HG03103 (cell line): Measurements from ENCODE around the gene FBN2.

ENCODE experiments used
- ATAC-seq: cut with Tn5 transposase; IDR thresholded peaks from one replicate; pipeline ENCODE4 v1.9.1; 2021; ENCODE audit warnings: low read depth; ENCODE audit not compliant: unreplicated experiment

Gene FBN2

DNA sequence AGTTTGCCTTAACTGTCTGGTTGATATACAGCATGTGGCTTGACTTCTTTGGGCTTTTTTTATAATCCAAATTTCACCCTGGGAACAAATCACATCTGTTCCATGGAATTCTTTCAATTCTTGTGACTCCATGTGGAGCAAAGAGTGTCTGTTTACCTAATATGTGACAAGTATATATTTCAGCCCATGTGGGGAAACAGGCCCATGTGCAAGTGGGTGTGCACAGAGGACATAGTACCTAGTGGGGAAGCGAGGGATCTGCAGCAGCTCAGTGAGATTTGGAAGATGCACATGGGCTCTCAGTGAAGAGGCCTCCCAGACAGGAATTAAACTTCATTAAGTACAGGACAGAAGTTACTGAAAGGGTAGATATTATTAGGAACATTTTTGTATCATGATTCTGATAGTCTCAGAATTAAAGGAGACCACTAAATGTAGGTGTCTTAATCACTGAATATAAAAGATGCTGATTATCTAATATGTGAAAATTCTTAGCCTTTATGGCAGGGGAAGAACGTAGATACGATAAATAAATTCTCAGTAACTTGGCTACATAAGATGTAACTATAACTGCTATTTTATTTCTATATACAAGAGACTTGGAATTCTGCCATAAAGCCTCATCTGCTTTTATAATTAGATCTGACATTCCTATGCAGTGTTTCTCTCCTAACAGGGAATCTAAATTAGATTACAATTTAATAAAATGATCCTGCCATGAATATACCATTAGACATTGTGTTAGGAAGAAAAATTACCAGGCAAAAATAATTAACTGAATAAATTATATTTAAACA is 273.3 kb downstream of the FBN2 start:
- no peak for ATAC-seq

DNA sequence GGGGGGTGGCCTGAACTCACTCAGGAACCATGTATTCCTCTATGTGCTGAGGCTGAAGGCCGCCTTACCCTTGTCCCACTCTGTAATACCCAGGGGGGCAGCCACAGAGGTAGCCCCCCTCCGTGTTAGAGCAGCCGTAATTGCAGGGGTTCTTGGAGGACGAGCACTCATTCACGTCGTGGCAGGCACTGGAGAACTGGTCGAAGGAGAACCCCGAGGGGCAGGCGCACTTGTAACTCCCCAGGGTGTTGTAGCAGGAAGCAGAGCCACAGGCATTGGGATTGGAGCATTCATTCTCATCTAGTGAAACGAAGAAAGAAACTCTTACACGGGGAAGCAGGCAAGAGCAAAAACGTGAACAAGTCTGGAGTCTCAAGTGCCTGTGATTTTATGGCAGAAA is 274.7 kb downstream of the FBN2 start:
- no peak for ATAC-seq

DNA sequence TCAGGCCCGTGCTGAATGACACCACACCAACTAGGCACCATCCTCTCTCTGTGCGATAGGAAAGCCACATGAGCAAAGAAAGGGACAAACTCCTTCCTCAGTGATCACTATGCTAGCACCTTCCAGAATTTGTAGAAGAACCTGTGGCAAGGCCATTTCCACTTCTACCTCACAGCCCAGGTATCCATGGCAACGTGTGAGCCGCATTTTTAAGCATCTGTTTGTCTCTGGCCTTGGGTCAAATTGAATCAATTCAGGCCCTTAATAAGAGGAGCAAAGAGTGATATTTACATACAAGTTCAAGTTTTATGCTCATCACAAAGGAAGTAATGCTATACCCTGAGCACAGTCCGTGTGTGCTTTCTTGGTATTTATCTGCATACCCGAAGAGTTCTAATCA is 275.1 kb downstream of the FBN2 start:
- no peak for ATAC-seq

DNA sequence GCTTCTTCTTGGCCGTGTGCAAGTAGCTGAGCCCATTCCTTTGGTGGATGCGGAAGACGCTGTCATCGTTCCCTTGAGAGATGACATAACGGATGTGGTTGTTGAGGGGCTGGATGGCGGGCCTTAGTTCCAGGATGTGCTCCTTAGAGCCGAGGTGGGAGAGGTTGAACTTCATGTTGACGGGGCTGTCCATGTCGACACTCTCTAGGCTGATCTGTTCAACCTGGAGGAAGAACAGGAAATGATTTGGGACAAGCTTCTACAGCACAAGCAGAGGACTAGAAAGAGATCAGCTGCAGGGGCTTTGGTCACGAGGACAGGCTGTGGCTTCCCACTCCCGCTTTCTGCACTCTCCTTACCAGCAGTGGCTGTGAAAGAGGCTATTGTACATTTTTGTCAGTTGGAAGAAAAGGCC is 278.4 kb downstream of the FBN2 start:
- ATAC-seq = no peak

DNA sequence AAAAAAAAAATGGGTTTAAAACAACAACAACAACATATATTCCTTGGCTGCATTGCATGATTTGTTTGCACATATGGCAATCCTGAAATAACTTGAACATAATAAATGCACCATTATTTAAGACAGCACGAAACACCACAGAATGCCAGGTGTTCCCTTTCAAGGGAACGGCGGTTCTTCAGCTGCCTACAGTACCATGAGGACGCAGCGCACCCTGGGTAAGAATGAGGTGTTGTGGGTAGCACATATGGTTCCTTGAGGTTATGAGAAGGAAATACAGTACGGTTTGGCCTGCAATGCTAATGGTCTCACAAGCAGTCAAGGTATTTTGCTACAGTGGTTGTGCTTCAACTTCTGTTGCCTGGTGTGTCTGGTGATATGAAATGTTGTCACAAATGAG is 279.7 kb downstream of the FBN2 start:
- no peak for ATAC-seq

DNA sequence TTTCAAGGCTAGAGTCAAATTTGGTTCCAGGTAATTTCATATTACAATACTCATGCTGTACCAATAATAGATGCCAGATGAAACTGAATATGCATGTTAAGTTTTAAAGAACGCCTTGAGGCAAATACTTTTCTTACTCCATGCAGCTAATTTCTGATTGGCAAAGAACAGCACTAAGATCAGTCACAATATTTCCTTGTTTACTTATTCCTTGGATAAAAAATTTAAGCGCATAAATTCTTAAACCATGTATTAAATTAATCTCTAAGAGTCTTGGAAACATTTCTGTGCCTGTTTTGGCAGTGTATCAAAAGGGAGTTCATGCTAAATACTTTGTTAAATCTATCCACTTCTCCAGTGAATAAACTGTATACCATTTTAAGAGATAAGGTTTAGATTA is 281.0 kb downstream of the FBN2 start:
- ATAC-seq = no peak

DNA sequence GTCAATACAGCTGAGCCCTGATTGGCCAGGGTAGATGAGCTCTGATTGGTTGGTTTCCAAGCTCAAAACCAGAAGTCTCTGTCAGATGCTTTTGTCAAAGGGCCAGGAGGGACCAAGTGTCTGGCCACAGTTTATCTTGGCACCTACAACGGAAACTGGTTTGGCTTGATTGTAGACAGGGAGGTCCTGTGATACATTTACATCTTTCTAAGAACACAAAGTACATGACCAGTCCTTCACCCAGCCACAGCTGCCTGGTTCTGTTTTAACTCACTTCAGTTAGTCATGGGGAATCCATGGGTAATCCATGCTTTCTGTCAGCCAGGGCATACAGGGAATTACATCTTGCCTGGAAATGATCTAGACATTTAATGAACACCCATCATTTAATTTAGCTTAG is 283.3 kb downstream of the FBN2 start:
- ATAC-seq = no peak

DNA sequence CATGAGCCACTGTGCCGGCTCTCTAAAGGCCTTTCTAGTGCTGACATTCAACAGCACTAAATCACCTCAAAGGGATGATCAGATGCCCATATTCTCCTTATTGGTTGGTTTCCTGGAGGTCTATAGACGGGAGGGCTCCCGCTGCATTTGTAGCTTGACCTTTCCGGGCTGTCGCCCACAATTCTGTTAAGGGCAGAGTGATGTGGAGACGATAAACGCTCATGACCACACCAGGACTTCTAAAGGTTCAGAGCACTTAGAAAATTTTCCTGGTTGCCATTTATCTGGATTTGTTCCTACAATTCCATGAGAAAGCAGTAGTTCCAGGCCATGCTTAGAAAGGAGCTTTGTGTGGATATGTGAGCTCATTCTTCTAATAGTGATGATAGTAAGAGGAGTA is 284.2 kb downstream of the FBN2 start:
- ATAC-seq = no peak

DNA sequence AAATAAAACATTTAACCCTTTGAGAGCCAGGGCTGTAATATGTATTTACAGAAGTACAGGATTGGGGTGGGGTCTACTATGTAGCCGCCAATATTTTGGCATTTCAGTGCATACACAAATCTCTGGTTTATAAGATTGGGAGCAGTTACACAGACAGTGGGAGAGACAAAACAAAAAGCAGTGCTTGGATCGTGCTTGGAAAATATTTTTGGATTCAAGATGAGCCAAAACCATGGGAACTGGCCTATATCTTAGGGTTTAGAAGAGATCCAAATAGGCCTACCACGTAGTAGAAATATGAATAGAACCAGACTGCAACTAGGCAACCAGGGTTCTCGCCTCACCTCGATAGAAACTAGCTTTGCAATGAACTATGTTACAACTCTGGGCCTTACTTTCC is 284.9 kb downstream of the FBN2 start:
- no peak for ATAC-seq

DNA sequence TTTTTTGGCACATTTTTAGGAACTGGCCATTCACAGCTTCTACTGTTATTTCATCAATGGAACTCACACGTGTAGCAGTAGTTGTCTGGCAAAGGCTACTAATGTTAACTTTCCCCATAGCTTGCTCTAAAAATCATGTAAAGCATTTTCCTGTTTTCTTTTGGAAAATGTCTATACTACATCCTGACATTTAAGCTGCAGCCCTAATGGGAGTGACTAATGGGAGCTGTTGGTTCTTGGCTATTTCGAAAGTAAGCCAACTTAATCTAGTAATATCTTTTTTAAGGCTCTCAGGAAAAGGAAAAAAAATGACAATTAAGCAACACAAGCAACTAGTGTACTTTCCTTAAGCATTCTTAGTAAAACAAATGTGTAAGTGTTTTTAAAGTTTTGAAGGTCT is 285.3 kb downstream of the FBN2 start:
- ATAC-seq = no peak

DNA sequence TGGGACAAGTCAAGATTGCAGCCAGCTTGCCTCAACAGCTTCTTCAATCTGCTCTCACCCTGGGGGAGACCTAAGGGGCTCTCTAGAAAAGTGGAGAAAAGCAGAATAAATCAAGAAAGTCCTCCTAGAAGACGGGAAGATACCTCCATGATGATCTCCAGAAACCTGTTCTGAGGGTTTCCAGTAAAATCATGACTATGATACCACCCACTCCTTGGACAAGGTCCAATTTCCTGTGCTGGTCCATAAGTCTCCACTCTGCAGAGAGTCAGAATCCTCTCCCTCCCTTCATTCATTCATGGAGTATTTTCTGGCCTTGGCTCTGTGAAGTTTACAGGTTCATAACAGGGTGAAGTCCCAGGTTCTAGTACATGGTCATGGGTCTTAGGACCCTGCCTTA is 285.8 kb downstream of the FBN2 start:
- ATAC-seq = no peak

DNA sequence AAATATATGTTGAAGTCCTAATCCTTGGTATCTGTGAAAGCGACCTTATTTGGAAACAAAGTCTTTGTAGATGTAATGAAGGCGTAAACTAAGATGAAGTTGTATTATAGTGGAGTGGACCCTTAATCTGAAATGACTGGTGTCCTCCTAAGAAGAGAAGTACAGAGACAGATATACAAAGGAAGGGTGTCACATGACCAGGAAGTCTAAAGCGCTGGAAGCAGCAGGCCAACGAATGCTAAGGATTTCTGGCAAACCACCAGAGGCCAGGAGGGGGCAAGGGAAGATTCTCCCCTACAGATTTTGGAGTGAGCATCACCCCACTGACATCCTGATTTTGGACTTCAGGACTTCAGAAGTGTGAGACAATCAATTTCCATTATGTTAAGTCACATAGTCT is 292.1 kb downstream of the FBN2 start:
- ATAC-seq = no peak

DNA sequence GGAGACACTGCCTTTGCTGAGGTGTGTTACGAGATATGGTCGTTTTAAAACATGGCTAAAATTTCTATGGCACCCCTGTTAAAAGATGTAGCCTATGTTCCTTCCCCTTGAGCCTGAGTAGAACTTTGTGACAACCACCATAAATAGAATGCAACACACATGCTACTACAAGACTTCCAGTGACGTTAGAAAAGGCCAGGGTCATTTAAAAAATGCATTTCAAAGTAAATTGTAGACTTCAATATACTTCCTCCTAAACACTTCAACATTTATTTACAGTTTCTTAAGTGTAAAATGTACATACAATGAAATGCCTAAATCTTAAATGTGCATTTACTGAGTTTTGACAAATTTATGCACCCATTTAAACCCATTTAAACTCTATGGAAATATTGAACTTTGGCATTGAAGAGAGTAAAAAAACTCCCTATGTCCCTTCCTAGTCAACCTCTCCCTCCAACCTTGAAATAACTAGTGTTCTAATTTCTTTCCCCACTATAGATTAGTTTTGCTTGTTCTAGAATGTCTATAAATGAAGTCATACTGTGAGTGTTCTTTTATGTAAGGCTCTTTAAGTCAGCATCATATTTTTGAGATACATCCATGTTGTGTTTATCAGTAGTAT is 294.0 kb downstream of the FBN2 start:
- ATAC-seq = no peak

DNA sequence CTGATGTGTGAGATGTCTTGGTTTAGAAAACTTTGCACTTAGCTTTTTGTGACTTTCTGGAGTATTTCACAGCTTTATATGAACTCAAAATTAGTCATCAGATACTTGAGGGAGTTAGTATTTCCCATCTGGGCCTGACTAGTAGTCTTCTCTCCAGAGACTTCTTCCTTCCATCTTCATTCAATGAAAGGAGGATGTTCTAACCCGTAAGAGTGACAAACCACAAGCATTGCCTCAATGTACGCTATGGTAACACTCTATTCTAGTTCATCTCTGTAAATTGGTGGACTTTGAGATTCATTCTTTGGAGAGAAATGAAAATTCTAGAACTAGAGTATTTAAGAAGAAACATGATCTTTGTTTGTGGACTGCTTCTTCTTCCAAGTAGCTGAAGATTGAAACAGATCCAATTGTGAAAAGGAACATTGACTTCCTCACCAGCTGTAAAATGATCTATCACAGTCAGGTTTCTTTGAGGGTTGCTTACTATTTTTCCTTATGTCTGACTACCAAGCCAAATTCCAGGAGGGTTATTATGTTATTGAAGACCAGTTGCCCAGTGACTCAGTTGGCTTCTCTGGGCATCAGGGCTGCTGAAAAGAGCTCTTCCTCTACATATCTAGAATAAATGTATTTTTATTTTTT is 296.9 kb downstream of the FBN2 start:
- no peak for ATAC-seq

DNA sequence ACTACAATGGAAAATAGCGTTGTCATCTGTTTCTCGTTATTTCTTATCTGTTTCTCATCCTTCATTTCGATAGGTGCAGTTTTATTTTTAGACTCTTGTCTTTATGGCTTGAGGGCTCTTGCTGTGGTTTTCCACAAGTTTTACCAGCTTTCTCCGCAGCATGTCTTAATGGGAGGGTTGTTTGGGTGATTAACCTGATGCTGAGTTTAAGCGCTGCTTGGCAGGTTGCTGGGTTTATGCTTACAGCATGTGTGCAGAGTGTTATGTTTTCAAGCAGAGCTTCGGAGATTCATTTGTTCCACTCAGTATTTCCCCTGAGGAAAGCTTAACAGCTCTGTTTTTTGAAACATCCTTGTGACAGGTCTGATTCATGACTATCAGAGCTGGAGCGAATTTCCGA is 300.5 kb downstream of the FBN2 start:
- ATAC-seq = no peak

DNA sequence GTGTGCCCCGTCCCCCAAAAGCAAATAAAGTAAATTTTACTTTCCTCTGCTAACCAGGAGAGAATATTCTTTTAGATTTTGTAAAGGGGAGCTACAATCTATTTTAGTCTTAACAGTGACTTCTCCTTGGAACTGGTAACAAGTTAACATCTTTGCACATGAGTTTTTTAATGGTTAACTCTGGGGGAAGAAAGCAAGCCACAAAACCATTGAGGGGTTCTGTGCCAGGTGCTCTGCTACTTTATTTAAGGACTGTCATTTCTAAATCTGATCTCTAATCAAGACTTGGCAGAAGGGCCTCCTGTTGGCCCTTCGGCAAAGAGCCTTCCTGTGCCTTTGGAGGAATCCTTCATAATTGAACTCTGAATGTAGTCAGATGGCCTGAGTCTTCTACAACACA is 301.0 kb downstream of the FBN2 start:
- no peak for ATAC-seq

DNA sequence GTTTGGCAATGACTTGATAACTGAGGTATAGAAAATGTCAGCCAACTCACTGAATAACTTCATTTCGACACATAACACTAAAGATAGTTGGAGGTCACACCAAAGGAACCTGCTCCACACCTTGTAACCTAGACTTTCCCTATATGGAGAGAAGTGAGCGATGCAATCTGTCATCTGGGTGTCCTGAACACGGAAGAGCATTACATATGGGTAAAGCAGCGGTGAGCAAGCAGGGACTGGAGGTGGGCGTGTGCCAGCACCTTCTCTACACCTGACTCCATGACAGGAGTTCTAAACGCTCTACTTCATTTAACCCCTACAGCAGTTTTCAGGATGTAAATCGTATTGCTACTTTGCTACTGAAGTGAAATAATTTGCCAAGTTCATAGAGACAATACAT is 301.7 kb downstream of the FBN2 start:
- no peak for ATAC-seq

DNA sequence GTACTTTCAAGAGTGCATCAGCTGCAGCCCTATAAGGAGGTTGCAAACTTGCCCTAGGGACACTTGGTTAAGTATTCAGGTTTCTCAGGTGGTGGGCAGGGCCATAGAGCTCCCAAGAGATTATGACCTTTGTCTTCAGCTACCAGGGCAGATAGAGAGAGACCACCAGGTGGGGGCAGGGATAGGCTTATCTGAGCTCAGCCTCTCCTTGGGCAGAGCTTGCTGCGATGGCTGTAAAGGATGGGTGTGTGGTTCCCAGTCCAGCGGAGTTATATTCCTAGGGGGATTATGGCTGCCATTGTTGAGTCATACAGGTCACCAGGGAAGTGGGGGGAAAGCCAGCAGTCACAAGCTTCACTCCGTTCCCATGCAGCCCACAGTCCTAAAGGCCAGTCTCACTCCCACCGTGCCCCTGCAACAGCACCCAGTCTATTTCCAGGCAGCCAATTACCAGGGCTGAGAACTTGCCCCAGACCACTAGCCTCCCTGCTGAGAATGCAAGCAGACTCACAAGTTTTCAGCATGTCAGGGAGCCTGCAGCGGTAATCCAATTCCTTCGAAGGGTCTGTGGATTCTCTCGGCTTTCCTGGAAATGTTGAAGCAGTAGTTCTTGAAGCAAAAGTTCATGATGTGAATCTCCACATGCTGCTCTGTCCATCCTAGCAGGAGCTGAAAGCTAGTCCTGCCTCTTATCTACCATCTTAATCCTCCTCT is 303.0 kb downstream of the FBN2 start:
- no peak for ATAC-seq

DNA sequence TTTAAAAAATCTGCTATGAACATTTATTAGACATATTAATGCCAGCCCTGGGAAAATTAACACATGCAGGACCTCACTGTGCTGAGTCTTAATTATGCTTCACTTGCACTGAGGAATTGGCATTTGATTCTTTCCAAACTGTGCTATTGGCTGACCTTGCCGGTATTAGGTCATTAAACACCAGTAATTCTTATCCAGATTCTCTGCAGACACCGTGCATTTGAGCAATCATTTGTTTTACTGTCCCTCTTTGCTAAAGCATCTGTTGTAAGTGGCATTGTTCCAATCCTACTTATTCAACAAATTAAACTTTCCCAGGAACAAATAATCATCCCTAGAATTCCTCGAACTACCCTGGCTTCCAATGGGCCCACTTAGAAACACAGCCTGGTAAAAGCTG is 309.5 kb downstream of the FBN2 start:
- ATAC-seq = no peak

DNA sequence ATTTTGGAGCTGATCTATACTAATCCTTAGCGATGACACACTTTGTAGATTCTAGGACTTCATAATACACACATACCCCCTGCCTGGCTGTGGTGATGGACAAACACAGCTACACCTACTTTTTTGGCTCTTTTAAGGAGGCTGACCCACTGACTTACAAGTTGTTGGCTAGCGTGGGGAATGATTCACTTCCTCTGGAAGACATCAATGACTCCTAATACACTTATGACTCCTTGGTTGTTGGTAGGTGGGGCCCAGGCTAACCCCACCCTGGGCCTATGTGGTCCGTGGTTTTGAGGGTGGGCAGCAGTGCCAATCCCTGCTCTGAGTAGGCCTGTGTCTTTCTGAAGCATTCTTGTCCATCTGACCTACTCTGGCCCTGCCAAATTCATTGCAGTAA is 310.0 kb downstream of the FBN2 start:
- no peak for ATAC-seq

DNA sequence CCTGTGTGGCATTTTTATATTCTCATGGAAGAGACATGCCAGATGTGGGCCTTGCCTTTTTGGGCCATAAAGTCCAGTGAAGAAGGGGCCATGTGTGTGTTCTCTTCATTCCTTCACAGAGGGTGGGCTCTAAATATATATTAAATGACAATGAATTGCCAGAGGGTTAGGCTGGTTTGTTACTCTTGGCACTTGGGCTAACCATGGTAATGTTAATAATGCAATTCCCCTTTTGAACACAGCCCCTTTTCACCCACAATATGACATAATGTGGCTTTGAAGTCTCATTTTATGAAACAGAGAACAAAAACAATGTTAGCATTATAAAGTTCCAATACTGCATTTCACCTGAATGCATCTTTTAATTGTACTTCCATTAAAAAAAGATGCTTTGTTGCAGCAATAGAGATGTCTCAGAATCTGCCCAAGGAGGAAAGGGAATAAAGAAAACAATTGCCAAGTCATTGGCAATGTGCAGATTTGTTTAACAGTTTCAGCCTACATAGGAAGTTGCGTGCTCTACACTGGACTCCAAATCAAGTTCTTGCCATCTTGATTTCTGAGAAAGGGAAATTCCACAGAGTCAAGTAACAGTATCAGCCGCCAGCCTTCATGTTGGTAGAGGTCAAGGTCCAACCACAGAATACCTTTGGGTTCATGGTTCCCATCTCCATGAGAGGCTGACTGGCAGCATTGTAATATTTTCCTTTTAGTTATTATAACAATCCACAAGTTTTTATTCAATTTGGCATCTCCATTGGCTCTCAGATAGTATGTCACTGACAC is 312.6 kb downstream of the FBN2 start:
- ATAC-seq = no peak
